Measurements from ENCODE around the gene BNC2.

DNA sequence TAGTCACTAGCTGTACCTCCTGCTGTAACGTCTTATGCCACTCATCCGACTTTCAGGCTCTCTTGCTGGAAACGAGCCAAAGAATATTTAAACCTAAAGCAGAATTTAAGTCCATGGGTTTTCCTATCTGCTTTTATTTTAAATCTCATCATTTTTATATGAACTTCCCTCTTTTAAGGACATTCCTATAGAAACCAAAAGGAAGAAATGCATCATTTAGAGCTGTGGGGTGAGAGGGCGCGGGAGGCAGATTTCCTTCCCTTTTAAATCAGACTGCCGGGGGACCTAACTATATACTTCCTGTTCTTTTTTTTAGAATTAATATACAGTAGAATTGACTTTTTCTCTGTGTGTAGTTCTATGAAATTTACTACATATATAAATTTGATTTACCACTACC, 468.8 kb downstream of the BNC2 start:
- TF ChIP-seq, protein P1, sequence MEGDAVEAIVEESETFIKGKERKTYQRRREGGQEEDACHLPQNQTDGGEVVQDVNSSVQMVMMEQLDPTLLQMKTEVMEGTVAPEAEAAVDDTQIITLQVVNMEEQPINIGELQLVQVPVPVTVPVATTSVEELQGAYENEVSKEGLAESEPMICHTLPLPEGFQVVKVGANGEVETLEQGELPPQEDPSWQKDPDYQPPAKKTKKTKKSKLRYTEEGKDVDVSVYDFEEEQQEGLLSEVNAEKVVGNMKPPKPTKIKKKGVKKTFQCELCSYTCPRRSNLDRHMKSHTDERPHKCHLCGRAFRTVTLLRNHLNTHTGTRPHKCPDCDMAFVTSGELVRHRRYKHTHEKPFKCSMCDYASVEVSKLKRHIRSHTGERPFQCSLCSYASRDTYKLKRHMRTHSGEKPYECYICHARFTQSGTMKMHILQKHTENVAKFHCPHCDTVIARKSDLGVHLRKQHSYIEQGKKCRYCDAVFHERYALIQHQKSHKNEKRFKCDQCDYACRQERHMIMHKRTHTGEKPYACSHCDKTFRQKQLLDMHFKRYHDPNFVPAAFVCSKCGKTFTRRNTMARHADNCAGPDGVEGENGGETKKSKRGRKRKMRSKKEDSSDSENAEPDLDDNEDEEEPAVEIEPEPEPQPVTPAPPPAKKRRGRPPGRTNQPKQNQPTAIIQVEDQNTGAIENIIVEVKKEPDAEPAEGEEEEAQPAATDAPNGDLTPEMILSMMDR (IDR thresholded peaks at IDR 0.05; ENCODE audit: insufficient read depth, low read depth, low read length): no peak
- TF ChIP-seq EZH2 (IDR thresholded peaks at IDR 0.05; ENCODE audit: insufficient read depth, low read length): no peak

All from astrocyte (in vitro differentiated cells and primary cell).